ENCODE measurements around the gene CNOT9.
A peak's percentile ranks its signal among the peaks of the same experiment; 100 is the strongest.

The CNOT9 gene

DNA sequence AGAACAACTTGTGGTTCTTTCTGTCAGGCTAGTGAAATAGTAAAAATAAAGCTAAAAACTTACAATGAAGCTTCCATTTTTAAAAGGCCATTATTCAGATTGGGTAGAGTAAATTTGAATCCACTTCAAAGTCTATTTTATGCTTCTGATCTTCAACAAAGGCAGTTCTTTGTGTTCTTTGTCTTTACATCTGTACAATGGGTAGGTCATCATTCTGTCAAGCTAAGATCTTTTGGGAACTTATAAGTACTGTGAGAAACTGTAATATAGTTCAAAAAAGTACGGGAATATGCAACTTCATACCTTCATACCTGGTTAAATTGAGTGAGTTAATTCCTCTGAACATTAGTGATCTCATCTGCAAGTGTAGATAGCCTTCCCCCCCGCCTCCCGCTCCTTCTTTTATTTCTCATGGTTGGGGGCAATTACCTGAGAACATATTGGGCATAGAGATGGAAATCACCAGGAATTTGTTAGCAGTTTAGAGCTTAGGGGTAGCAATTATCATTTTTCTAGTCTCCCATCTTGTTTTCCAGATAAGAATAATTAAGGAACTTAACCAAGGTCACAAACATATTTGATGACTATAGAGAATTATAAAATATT, 9.7 kb downstream of the CNOT9 start:
- no peak for DNase-seq (ENCODE audit: low read depth)

GRCh38 chr2:218582076-218582475, 13.4 kb downstream of the CNOT9 start:
- DNase-seq (ENCODE audit: low read depth), result peak; percentile 25

GRCh38 chr2:218583983-218584850, 15.6 kb downstream of the CNOT9 start:
- no peak for DNase-seq (ENCODE audit: low read depth)

- no peak for DNase-seq (ENCODE audit: low read depth)
Measured at GRCh38 chr2:218585541-218585940, 16.9 kb downstream of the CNOT9 start.

DNA sequence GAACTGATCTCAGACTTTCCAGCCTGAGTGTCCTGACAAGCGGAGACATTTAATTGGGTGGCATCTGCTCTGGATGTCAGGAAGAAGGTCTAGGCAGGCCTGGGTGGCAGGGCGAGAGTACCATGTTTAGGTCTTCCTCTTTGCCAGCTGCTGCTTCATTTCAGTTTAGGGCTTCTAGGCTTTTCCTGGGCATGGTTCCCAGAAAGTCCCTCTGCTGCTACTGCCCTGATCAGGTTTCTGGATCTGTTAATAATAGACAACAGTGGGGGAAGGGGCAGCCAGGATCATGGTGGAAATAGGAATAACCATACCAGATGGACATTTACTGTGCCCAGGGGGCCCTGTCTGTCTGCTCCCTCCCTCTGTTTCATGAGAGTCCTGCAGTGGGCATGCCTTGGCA, 36.8 kb downstream of the CNOT9 start:
- peak; percentile 13 for DNase-seq (ENCODE audit: low read depth)

DNA sequence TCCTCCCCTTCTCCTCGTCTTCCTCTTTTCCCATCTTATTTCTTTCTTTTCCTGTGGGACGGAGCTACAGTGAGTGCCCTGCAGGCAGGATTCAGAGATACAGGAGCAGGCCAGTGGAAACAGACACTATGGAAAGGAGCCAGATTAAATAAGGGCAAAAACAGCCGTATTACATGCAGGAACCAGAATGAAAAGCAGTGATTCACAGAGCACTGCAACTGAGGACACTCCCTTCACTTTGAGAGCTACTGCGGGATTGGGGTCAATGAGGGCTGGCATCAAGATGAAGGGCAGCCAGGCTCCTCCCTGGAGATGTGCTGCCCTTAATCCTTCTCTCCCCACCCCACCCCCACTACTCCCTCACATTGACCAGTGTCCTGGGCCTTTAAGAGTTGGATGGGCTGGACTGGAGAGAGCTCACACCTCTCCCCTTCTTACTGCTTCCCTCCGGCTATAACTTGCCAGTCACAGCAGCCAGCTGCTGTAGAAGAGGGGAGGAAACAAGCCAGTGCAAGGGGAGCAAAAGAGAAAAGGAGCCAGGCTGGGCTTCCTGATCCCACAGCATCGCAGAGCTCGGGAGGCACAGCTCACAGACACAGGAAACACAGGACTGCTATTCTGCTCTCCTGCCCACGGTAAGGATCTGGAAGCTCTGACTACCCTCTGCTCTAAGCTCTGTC, 38.9 kb downstream of the CNOT9 start, which contains the start of gene PLCD4:
Gene PLCD4, plus strand, starts transcription at position 464 of the 680 bp plus-strand sequence. CDS start 7,841 bp downstream, outside the sequence.
- peak; percentile 32 for DNase-seq (ENCODE audit: low read depth)

- no peak for DNase-seq (ENCODE audit: low read depth)
Measured at GRCh38 chr2:218615868-218616315, 47.3 kb downstream of the CNOT9 start.

DNA sequence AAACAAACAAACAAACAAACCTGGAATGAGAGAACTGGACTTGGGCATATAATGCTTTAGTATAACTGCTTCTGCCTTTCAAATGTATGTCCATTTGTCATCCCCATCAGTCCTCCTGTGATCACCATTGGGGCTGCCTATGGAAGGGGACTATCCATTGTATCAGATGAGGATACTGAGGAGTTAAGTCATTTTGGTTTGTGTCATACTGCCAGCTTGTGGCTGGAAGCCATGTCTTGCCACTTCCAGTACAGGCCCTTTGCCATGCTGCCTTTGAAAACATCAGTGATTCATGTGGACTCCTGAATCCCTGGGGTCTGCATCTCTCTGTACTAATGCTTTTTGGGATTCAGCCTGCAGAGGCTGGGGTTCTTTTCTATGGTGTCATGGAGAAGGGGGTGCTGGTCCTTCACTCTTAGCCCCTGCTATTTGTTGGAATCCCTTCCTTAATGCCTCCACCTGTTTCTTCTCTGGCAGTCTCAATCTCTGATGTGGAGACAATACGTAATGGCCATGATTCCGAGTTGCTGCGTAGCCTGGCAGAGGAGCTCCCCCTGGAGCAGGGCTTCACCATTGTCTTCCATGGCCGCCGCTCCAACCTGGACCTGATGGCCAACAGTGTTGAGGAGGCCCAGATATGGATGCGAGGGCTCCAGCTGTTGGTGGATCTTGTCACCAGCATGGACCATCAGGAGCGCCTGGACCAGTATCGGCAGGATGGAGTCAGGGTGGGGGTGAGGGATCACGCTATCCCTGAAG, 49.6 kb downstream of the CNOT9 start:
- DNase-seq (ENCODE audit: low read depth), result no peak

GRCh38 chr2:218621007-218621406, 52.4 kb downstream of the CNOT9 start:
- no peak for DNase-seq (ENCODE audit: low read depth)

GRCh38 chr2:218622606-218623365, 54.1 kb downstream of the CNOT9 start:
- DNase-seq (ENCODE audit: low read depth), result peak; percentile 5

- DNase-seq (ENCODE audit: low read depth), result no peak
Measured at GRCh38 chr2:218623366-218623705, 54.7 kb downstream of the CNOT9 start.

DNA sequence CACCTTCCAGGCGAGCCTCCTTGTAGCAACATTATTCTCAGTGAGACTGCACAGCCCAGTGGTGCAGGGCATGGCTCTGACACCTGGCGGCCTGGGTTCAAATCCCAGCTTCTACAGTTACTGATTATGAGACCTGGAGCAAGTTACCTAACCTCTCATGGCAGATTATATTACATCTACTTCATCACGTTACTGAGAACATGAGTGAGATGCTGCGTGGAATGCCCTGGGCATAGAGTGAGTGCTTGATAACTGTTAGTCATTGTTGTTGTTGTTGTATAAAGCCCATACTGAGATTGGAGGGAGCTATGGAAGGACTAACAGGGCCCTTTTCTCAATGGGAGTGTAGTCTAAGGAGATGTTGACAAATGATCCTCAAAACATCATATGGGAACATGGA, 57.7 kb downstream of the CNOT9 start:
- no peak for DNase-seq (ENCODE audit: low read depth)

GRCh38 chr2:218627939-218628338, 59.3 kb downstream of the CNOT9 start:
- DNase-seq (ENCODE audit: low read depth), result no peak

- DNase-seq (ENCODE audit: low read depth), result no peak
Measured at GRCh38 chr2:218631837-218632236, 63.2 kb downstream of the CNOT9 start.

DNA sequence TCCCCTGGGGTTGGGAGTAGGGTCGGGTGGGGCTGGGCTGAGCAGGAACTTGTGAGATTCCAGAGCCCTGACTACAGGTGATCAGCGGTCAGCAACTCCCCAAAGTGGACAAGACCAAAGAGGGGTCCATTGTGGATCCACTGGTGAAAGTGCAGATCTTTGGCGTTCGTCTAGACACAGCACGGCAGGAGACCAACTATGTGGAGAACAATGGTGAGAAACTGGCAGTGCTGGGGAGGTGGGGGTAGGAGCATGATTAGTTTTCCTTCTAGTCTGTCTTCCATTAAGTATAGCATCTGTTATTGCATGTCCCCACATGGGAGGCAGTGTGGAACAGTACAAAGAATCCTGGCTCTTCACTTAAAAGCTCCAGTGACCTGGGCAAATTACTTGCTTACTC, 67.1 kb downstream of the CNOT9 start:
- DNase-seq (ENCODE audit: low read depth), result no peak

- DNase-seq (ENCODE audit: low read depth), result no peak
Measured at GRCh38 chr2:218638372-218638771, 69.7 kb downstream of the CNOT9 start.

DNA sequence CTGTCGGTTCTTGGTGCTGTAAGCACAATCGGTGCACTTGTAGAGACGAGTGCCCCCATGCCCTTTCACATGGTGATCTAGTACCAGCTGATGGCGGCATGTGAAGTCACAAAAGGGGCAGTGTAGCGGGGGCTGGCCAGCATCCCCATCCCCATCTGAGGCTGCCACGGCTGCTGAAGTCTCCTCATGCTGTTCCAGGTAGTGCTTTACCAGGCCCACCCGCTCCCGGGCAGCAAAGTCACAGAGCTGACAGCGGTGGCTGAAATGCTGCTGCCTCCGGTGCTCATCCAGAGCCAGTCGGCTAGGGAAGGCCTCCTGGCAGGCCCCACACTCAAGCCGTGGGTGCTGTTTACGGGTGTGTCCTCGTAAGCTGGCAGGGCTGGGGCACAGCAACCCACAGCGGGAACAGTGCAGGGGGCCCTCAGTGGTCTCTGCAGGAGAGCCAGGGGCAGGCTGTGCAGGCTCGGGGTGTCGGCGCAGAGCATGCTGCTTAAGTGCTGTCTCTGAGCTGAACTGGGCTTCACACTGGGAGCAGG, 73.5 kb downstream of the CNOT9 start:
- DNase-seq (ENCODE audit: low read depth), result no peak

DNA sequence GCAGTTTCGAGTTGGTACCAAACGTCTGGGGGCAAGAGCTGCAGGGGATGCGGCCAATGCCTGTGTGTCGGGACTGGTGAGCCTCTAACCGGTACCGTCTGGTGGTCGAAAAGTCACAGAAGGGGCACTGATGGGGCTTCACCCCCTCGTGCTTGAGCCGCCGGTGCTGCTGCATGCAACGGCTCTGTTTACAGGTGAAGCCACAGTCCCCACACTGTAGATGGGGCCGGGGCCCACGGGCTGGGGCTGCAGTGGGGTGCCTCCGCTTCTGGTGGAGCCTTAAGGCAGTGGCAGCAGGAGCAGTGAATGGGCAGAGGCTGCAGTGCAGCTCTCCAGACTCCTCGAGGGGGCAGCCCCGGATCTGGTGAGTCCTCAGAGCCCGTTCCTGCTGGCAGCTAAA, 74.1 kb downstream of the CNOT9 start:
- no peak for DNase-seq (ENCODE audit: low read depth)

DNA sequence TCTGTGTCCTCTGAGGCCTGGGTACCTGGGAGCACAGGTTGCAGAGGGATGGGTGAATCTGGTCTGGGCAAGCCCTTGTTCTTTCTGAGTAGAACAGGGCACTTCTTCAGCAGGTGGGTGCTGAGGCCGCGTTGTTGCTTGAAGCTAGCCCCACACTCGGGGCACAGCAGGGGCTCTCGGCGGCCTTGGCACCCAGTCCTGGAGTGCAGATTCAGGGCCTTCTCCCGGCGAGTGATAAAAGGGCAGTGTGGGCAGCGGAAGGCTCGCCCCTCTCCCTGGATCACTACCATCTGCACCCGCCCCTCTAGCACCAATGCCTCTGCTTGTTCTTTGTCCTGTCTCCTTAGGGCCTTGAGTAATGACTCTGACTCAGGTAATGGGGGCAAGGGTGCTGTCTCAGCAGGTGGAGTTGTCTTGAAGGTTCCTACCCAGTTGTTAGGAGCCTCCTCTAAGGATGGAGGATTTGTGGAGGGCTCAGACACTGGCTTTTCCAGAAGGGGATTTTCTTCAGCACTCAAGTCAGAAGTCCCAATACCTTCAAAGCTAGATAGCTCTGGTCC, 75.2 kb downstream of the CNOT9 start:
- no peak for DNase-seq (ENCODE audit: low read depth)

GRCh38 chr2:218644721-218645120, 76.1 kb downstream of the CNOT9 start:
- no peak for DNase-seq (ENCODE audit: low read depth)

GRCh38 chr2:218645126-218645525, 76.5 kb downstream of the CNOT9 start:
- DNase-seq (ENCODE audit: low read depth), result peak; percentile 8
